CD4-positive, alpha-beta T cell (primary cell): Measurements from ENCODE around the gene SETBP1. TPM values are rescaled to one million over a fixed set of nuclear protein-coding genes. Genes with fewer than 3 reads are reported as not detected.

ENCODE experiments used
- ATAC-seq: fragments of 200-7000 bp; cut with Tn5 transposase; one replicate; pipeline ENCODE4 v1.10.0; 2022; ENCODE audit warnings: mild to moderate bottlenecking; ENCODE audit not compliant: poor library complexity
- CTCF ChIA-PET: fragments of 350-600 bp; sonication (Branson Sonifier 250); formaldehyde crosslinking; loops from one replicate; lab custom pipeline; 2021; ENCODE audit warnings: antibody characterized with exemption, inconsistent platforms; lab: Charles Lee
- POLR2A ChIA-PET: fragments of 350-600 bp; sonication (Branson Sonifier 250); formaldehyde crosslinking; loops from one replicate; lab custom pipeline; 2021; ENCODE audit warnings: antibody characterized with exemption, inconsistent platforms; lab: Charles Lee
- DNase-seq, 14 experiments: peaks; one replicate each; pipeline ENCODE4 v3.0.0-alpha.2; 2013 to 2020; ENCODE audit warnings: mixed read lengths in 2 of 14
- H3K27ac ChIP-seq, 2 donors: one replicate each; pipeline versions ENCODE4 v1.5.1 to v1.7.0; 2013; ENCODE audit warnings: low read length in 2 of 2, low read depth in 1 of 2, mild to moderate bottlenecking in 1 of 2
- H3K27me3 ChIP-seq, 2 experiments: 1 replicate in 1 of 2; 2 replicates in 1 of 2; pipeline versions ENCODE4 v1.6.1 to v1.7.0; 2013; ENCODE audit warnings: low read length in 2 of 2, control low read depth in 1 of 2, mild to moderate bottlenecking in 1 of 2, moderate library complexity in 1 of 2; ENCODE audit not compliant: insufficient read depth in 2 of 2, control insufficient read depth in 1 of 2
- H3K36me3 ChIP-seq: one replicate; pipeline ENCODE4 v1.6.1; 2013; ENCODE audit warnings: low read length, control low read depth; ENCODE audit not compliant: insufficient read depth
- H3K4me1 ChIP-seq: one replicate; pipeline ENCODE4 v1.6.1; 2013; ENCODE audit warnings: low read length, control low read depth; ENCODE audit not compliant: insufficient read depth
- H3K4me3 ChIP-seq: one replicate; pipeline ENCODE4 v1.5.1; 2013; ENCODE audit warnings: mild to moderate bottlenecking, low read length, moderate library complexity
- H3K9me3 ChIP-seq, 2 experiments: 1 replicate in 1 of 2; 2 replicates in 1 of 2; pipeline versions ENCODE4 v1.6.1 to v1.7.0; 2013; ENCODE audit warnings: low read length in 2 of 2, mild to moderate bottlenecking in 2 of 2, control low read depth in 1 of 2, moderate library complexity in 1 of 2; ENCODE audit not compliant: control insufficient read depth in 1 of 2, insufficient read depth in 1 of 2
- H3K27ac Mint-ChIP-seq: one replicate; pipeline ENCODE4 v1.8.0; 2020; ENCODE audit warnings: mixed read lengths
- H3K27me3 Mint-ChIP-seq: one replicate; pipeline ENCODE4 v1.8.0; 2021; ENCODE audit warnings: mixed read lengths
- H3K36me3 Mint-ChIP-seq: one replicate; pipeline ENCODE4 v1.8.0; 2021; ENCODE audit warnings: low read depth, mixed read lengths
- H3K4me1 Mint-ChIP-seq: one replicate; pipeline ENCODE4 v1.8.0; 2021; ENCODE audit warnings: low read depth, mixed read lengths
- H3K4me3 Mint-ChIP-seq: one replicate; pipeline ENCODE4 v1.8.0; 2020; ENCODE audit warnings: mild to moderate bottlenecking, mixed read lengths
- H3K9me3 Mint-ChIP-seq: one replicate; pipeline ENCODE4 v1.8.0; 2020; ENCODE audit warnings: mixed read lengths
- intact Hi-C, 2 experiments: fragments of 100-400 bp; cut with DNase I in 1 of 2; cut with micrococcal nuclease in 1 of 2; formaldehyde crosslinking; loops; one replicate each; pipeline versions ENCODE4 v1.15.1 to v1.9.0; 2023 to 2025; cut with DNase I, micrococcal nuclease
- total RNA-seq, 174 experiments: library from RNA in 2 of 174; stranded (reverse) in 2 of 174; gene quantifications; one replicate each; pipeline ENCODE4 v1.2.3 and lab custom pipeline; 2021 to 2026
- TF ChIP-seq, protein P1 (sequence below): fragments of 200-600 bp; IDR thresholded peaks from one replicate; pipeline ENCODE4 v1.8.0; 2022; ENCODE audit warnings: antibody characterized with exemption, mild to moderate bottlenecking

Gene SETBP1
- total RNA-seq, 2 experiments from 2014 or later: 0.25 to 0.41 TPM

DNA sequence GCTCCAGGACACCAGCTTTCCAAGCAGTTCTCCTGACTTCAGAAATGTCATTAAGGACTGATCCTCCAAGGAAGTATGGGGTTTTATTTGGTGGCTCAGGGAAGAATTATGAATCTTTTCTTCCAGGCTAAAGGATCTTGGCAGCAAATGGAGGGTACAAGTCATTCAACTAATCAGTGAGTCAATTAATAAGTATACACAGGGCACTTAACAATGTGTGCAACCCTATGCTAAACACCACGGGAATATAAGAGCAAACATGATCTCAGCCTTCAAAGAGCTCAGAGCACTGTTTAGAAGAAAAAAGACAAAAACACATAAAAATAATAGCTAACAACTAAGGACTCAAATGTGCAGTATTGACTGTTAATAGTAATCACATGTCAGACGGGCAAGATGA lies 234.5 kb downstream of the SETBP1 start:
- Mint-ChIP-seq H3K9me3 (no peaks in the 10 kb centered on the region), H3K27ac (no peak overlapping the region), H3K4me3 (no peak overlapping the region), H3K36me3 (no peaks in the 10 kb centered on the region), H3K27me3 (peaks cover 18% of the 10 kb centered on the region), H3K4me1 (no peaks in the 10 kb centered on the region)
- Histone ChIP-seq H3K9me3 (no peaks in the 10 kb centered on the region), H3K4me3 (no peak overlapping the region), H3K4me1 (no peaks in the 10 kb centered on the region), H3K27me3 (no peaks in the 10 kb centered on the region), H3K27ac (no peak overlapping the region), H3K36me3 (no peaks in the 10 kb centered on the region)
- ATAC-seq: no peak
- ChIA-PET CTCF (no interaction called here), POLR2A (no interaction called here)
- no peak for DNase-seq
- TF ChIP-seq, protein P1, sequence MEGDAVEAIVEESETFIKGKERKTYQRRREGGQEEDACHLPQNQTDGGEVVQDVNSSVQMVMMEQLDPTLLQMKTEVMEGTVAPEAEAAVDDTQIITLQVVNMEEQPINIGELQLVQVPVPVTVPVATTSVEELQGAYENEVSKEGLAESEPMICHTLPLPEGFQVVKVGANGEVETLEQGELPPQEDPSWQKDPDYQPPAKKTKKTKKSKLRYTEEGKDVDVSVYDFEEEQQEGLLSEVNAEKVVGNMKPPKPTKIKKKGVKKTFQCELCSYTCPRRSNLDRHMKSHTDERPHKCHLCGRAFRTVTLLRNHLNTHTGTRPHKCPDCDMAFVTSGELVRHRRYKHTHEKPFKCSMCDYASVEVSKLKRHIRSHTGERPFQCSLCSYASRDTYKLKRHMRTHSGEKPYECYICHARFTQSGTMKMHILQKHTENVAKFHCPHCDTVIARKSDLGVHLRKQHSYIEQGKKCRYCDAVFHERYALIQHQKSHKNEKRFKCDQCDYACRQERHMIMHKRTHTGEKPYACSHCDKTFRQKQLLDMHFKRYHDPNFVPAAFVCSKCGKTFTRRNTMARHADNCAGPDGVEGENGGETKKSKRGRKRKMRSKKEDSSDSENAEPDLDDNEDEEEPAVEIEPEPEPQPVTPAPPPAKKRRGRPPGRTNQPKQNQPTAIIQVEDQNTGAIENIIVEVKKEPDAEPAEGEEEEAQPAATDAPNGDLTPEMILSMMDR: no peak
- intact Hi-C loops: no loop called here

DNA sequence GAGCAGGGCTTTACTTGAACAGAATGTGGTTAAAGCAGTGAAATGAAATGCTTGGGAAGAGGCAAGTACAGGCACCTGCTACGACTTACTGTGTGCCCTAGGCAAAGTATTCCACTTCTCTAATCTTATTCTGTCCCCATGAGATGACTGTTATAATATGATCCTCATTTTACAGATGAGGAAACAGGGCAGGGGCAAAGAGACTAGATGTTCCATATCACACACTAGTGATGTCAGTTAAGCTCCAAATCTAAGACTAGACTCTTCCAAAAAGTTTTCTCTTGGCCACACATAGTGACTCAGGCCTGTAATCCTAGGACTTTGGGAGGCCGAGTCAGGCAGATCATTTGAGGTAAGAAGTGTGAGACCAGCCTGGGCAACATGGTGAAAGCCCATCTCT lies 235.0 kb downstream of the SETBP1 start:
- no peak overlapping the region for H3K4me3 ChIP-seq
- no peak overlapping the region for H3K27ac ChIP-seq
- H3K36me3 ChIP-seq: no peaks in the 10 kb centered on the region
- no peaks in the 10 kb centered on the region for H3K27me3 ChIP-seq
- no peaks in the 10 kb centered on the region for H3K9me3 Mint-ChIP-seq
- ChIA-PET POLR2A (no interaction called here), CTCF (no interaction called here)
- H3K27ac Mint-ChIP-seq: no peak overlapping the region
- no peaks in the 10 kb centered on the region for H3K4me1 ChIP-seq
- peaks cover 18% of the 10 kb centered on the region for H3K27me3 Mint-ChIP-seq
- no peaks in the 10 kb centered on the region for H3K36me3 Mint-ChIP-seq
- DNase-seq (no peak), ATAC-seq (no peak)
- intact Hi-C loops: no loop called here
- H3K9me3 ChIP-seq: no peaks in the 10 kb centered on the region
- no peak overlapping the region for H3K4me3 Mint-ChIP-seq
- TF ChIP-seq, protein P1: no peak
- no peaks in the 10 kb centered on the region for H3K4me1 Mint-ChIP-seq

DNA sequence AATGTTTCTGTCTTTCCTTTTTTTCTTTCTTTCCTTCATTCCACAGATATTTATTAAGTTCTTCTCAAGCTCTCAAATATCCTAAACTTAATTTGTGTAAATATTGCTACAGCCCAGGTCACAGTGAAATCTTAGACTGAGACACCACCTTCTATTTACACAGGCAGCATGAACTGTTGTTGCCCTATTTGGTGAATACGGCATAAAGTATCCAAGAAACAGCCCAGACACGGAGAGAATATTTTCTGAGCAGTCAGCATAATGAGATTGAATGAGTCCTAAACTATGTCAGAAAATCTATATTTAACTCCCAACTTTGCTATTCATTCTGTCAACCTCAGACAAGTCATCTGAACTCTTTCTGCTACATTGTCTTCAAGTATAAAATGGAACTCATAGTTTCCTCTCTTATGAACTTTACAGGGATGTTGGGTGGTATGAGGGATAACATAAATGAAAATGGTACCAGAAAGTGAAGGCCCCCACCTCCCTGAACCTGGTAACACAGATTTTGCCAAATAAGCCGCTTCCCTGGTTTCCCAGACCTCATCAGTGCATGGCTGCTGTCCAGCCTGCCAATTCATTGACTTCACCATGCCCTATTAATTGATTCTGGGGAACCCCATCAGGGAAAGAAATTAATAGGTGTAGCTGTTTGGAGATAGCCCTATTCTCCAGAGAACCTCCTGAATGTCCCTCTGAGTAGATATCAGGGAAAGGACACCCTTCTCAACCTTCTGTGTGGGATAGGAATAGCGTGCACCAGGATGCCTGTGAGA lies 235.9 kb downstream of the SETBP1 start:
- ATAC-seq (no peak), DNase-seq (no peak)
- no peaks in the 10 kb centered on the region for H3K9me3 Mint-ChIP-seq
- Histone ChIP-seq H3K9me3 (no peaks in the 10 kb centered on the region), H3K27ac (no peak overlapping the region), H3K36me3 (no peaks in the 10 kb centered on the region), H3K4me1 (no peaks in the 10 kb centered on the region), H3K4me3 (no peak overlapping the region), H3K27me3 (no peaks in the 10 kb centered on the region)
- ChIA-PET CTCF (no interaction called here), POLR2A (no interaction called here)
- no peak overlapping the region for H3K4me3 Mint-ChIP-seq
- H3K27me3 Mint-ChIP-seq: peaks cover 17% of the 10 kb centered on the region
- intact Hi-C loops: no loop called here
- no peaks in the 10 kb centered on the region for H3K36me3 Mint-ChIP-seq
- no peak overlapping the region for H3K27ac Mint-ChIP-seq
- TF ChIP-seq, protein P1: no peak
- H3K4me1 Mint-ChIP-seq: no peaks in the 10 kb centered on the region
